Measurements from ENCODE around the gene ZDHHC22. TPM values are rescaled to one million over a fixed set of nuclear protein-coding genes. Genes with fewer than 3 reads are reported as not detected.
"Not testable (repeated sequence)": the region's sequence is repeated elsewhere in the genome, so short reads cannot be mapped to it uniquely, and the experiment has no call there.

Gene ZDHHC22
- total RNA-seq: under 0.01 and 0.04 TPM in 2 replicates

DNA sequence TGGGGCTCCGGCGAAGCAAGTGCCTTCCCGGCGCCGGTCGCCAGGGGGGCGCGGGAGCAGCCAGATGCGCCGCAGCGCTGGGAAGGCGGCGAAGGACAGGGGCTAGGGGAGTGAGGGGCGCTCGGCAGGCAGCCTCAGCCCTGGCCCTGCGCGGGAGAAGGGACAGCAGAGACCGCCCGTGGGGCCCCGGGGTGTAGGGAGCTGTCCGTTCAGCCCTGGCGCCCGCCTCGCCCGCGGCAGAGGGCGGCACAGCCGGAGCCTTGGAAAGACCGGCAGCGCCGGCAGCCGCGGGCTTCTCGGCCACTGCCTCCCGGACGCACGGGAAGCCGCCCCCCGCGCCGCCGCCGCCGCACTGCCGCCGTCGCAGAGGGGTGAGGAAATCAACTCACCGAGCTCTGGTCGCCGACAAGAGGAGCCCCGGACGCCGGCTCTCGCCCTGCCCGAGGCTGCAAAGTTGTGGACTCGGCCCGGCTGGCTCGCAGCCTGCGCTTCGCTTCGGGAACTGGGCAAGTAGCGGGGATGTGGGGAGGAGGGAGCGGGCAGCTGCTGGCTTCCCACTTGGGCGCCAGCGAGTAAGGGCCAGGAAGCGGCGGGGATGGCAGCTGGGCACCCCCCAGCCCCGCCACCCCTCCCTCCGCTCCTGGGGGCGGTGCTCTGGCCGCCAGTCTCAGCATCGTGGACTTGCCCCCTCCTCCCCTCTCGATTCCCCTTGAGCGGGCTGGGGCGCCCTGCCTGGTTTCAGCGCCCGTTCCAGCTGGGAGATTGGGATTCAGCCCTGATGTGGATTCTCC is at the start of gene ZDHHC22:
Gene ZDHHC22 (minus strand): TSS at position 578 of the 791 bp plus-strand sequence. CDS start 2,053 bp downstream, outside the sequence.
- no peak for DNase-seq (ENCODE audit: low read depth, low spot score)

GRCh38 chr14:77190977-77191376 is 49.4 kb upstream of the ZDHHC22 start:
- DNase-seq (ENCODE audit: low read depth, low spot score): no peak

- DNase-seq (ENCODE audit: low read depth, low spot score): no peak
Measured at GRCh38 chr14:77189479-77189878, 47.9 kb upstream of the ZDHHC22 start.

DNA sequence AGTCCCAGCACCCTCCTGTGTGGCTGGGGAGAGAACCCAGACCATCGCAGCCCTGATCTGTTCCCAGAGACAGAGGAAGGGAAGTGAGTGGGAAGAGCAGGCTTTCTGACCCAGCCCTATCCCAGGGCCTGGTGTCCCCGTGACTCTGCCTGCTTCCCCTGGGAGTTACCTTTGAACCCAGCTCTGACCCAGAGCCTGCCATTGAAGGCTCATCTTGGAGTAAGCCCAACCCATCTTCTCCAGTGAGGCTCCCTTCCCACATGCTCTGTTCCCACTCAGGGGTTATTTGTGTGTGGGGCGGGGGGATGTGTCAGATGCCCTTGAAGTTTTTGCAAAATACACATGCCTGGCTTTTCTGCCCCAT is 46.0 kb upstream of the ZDHHC22 start:
- DNase-seq (ENCODE audit: low read depth, low spot score): no peak

GRCh38 chr14:77186911-77187648 is 45.5 kb upstream of the ZDHHC22 start:
- DNase-seq (ENCODE audit: low read depth, low spot score): no peak

GRCh38 chr14:77185093-77185465 is 43.5 kb upstream of the ZDHHC22 start:
- no peak for DNase-seq (ENCODE audit: low read depth, low spot score)

DNA sequence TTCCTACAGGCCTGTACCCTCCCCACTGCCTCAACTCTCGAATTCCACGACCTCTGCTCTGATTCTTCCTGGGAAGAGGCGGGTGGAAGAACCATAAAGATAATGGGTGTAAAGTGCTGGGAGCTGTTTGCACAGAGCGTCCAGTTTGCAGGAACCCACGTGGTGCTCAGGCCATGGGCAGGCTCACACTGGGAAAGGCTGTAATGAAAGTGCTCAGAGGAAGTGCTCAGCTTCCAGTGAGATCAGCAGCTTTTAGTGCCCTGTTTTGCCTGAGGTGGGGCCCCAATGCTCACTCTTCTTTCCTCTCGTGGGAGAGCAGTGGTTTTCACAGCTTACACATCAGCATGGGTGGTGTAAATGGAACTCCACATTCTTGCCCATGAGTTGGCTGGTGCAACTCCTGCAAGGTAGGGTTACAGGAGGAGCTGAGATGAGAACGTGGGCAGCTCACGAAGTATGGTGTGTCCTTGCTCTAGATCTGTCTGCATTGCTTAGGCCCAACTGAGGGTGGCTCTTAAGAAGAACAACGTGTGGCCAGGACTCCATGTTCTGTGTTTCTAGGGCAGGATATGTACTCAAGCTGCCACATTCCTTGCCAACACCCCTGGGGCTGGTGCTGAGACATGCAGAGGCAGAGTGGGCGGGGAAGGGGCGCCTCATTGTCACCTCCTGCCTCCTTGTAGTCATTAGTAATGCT is 43.0 kb upstream of the ZDHHC22 start:
- no peak for DNase-seq (ENCODE audit: low read depth, low spot score)

GRCh38 chr14:77183896-77184295 is 42.3 kb upstream of the ZDHHC22 start:
- no peak for DNase-seq (ENCODE audit: low read depth, low spot score)

- no peak for DNase-seq (ENCODE audit: low read depth, low spot score)
Measured at GRCh38 chr14:77181603-77182437, 40.2 kb upstream of the ZDHHC22 start, which contains the start of gene TMEM63C. TSS of gene TMEM63C (plus strand) at chr14:77181798. CDS start at chr14:77218814, 37,016 bp downstream.

- no peak for DNase-seq (ENCODE audit: low read depth, low spot score)
Measured at GRCh38 chr14:77180726-77181602, 39.4 kb upstream of the ZDHHC22 start.

GRCh38 chr14:77178656-77179055 is 37.1 kb upstream of the ZDHHC22 start:
- DNase-seq (ENCODE audit: low read depth, low spot score): no peak

- DNase-seq (ENCODE audit: low read depth, low spot score): no peak
Measured at GRCh38 chr14:77177702-77178101, 36.1 kb upstream of the ZDHHC22 start.

- DNase-seq (ENCODE audit: low read depth, low spot score): no peak
Measured at GRCh38 chr14:77175843-77176242, 34.3 kb upstream of the ZDHHC22 start.

GRCh38 chr14:77173911-77174617 is 32.5 kb upstream of the ZDHHC22 start:
- DNase-seq (ENCODE audit: low read depth, low spot score): not testable (repeated sequence)

DNA sequence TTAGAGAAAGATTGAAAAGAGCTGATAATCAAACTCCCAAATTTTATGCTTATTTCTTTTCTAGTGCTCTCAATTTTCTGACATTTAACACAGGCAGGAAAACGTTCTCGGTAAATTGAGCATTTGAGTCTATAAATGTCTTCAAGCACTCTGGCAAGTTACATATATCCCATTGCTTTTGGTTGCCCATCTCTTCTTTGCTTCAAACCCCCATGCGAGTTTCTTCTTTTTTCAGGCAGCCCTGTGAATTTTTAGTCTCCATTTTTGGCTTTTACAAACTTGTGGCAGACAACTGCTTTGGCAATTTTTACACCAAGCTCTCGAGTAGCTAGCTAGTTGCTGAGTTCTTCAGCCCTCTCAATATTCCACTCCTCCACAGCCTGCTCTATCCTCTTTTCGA is 31.3 kb upstream of the ZDHHC22 start:
- no peak for DNase-seq (ENCODE audit: low read depth, low spot score)

DNA sequence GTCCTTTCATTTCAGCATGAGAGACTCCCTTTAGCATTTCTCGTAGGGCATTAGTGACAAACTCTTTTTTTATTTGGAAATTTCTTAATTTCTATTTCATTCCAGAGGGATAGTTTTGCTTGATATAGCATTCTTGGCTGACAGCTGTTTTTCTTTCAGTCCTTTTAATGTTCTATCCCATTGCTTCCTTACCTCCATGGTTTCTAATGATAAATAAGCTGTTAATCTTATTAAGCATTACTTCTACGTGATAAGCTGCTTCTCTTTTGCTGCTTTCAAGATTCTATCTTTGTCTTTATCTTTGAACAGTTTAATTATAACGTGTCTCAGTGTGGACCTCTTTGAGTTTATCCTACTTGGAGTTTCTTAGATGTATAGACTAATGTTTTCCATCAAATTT is 28.5 kb upstream of the ZDHHC22 start:
- DNase-seq (ENCODE audit: low read depth, low spot score): no peak

GRCh38 chr14:77161011-77161410 is 19.4 kb upstream of the ZDHHC22 start:
- DNase-seq (ENCODE audit: low read depth, low spot score): no peak

GRCh38 chr14:77158882-77159255 is 17.3 kb upstream of the ZDHHC22 start:
- no peak for DNase-seq (ENCODE audit: low read depth, low spot score)

- DNase-seq (ENCODE audit: low read depth, low spot score): no peak
Measured at GRCh38 chr14:77158175-77158881, 16.7 kb upstream of the ZDHHC22 start.
